Measurements from ENCODE around the gene SH3BGRL. TPM values are rescaled to one million over a fixed set of nuclear protein-coding genes. Genes with fewer than 3 reads are reported as not detected.

The SH3BGRL gene
- total and polyA plus RNA-seq, 2 of the 13 experiments (the other 11 are each of a cell fraction or from before 2014, with no cell fraction given), result 8.9 to 11.4 TPM

GRCh38 chrX:81280148-81280547 is 78.2 kb downstream of the SH3BGRL start:
- ATAC-seq, result no peak
- Histone ChIP-seq H3K4me1 (ENCODE audit: insufficient read depth, low read length) (no peaks in the 10 kb centered on the region), H2AFZ (ENCODE audit: low read length) (no peak overlapping the region), H3K79me2 (ENCODE audit: insufficient read depth, low read length) (no peaks in the 10 kb centered on the region), H3K36me3 (replicated peaks in 1 of 2; ENCODE audit: control insufficient read depth in 1 of 2, insufficient read depth in 2 of 2, low read length in 2 of 2) (no peaks in the 10 kb centered on the region), H3K4me2 (ENCODE audit: low read depth, low read length) (no peak overlapping the region), H3K9me3 (ENCODE audit: low read length) (no peaks in the 10 kb centered on the region), H3K27me3 (ENCODE audit: control insufficient read depth in 1 of 2, insufficient read depth in 2 of 2, low read length in 2 of 2) (no peaks in the 10 kb centered on the region), H4K20me1 (ENCODE audit: insufficient read depth, low read length) (no peaks in the 10 kb centered on the region), H3K9ac (ENCODE audit: insufficient read depth, low read depth, low read length) (no peak overlapping the region), H3K27ac (ENCODE audit: extremely low read length, insufficient read depth, low read length) (no peak overlapping the region), H3K4me3 (replicated peaks in 1 of 3; ENCODE audit: insufficient read depth in 1 of 3, low read depth in 2 of 3, low read length in 3 of 3) (no peak overlapping the region)
- TF ChIP-seq SMAD3 (CRISPR knock-in tag; IDR thresholded peaks at IDR 0.05) (no peak), HOXA3 (CRISPR knock-in tag; IDR thresholded peaks at IDR 0.05) (no peak), NFE2L2 (IDR thresholded peaks at IDR 0.05; ENCODE audit: low read length) (no peak), ZNF891 (CRISPR knock-in tag; IDR thresholded peaks at IDR 0.05) (no peak), ZBTB20 (CRISPR knock-in tag; IDR thresholded peaks at IDR 0.05; ENCODE audit: borderline replicate concordance, low read depth) (no peak), ZBTB8A (CRISPR knock-in tag; IDR thresholded peaks at IDR 0.05; ENCODE audit: borderline replicate concordance, low read depth) (no peak), ZNF567 (CRISPR knock-in tag; IDR thresholded peaks at IDR 0.05; ENCODE audit: borderline replicate concordance) (no peak), CCDC6 (CRISPR knock-in tag; IDR thresholded peaks at IDR 0.05) (no peak), HHEX (CRISPR knock-in tag; IDR thresholded peaks at IDR 0.05) (no peak), POGZ (CRISPR knock-in tag; IDR thresholded peaks at IDR 0.05) (no peak)
- POLR2A ChIA-PET, result no interaction called here
- in situ Hi-C loops (cut with HindIII; ENCODE audit: extremely low pct_ligation_motif_present, low pct_unique_long_range_greater_than_20kb), result no loop called here
- DNase-seq (ENCODE audit: low spot score), result no peak
- WGBS (ENCODE audit: low lambda C conversion rate), result 95% methylated on average over 5 of the region's 8 CpGs
- no peak for FAIRE-seq
- CTCF ChIA-PET (ENCODE audit: low intra/inter-chr PET ratio, low total read pairs), result no interaction called here
- intact Hi-C loops (cut with micrococcal nuclease; ENCODE audit: unreplicated experiment), result no loop called here
- BruUV-seq (replicated peaks), result no TSS peak

GRCh38 chrX:81286075-81286474 is 84.2 kb downstream of the SH3BGRL start:
- DNase-seq (ENCODE audit: low spot score), result no peak
- H3K9ac ChIP-seq (ENCODE audit: insufficient read depth, low read depth, low read length), result no peak overlapping the region
- no TSS peak for BruUV-seq (replicated peaks)
- peaks cover 2% of the 10 kb centered on the region; the same call in 1 of the 2 replicates for H3K9me3 ChIP-seq (ENCODE audit: low read length)
- intact Hi-C loops (cut with micrococcal nuclease; ENCODE audit: unreplicated experiment), result no loop called here
- H3K27ac ChIP-seq (ENCODE audit: extremely low read length, insufficient read depth, low read length), result no peak overlapping the region
- no peak for FAIRE-seq
- no peak overlapping the region for H2AFZ ChIP-seq (ENCODE audit: low read length)
- no peaks in the 10 kb centered on the region for H3K27me3 ChIP-seq (ENCODE audit: control insufficient read depth in 1 of 2, insufficient read depth in 2 of 2, low read length in 2 of 2)
- H3K36me3 ChIP-seq (replicated peaks in 1 of 2; ENCODE audit: control insufficient read depth in 1 of 2, insufficient read depth in 2 of 2, low read length in 2 of 2), result no peaks in the 10 kb centered on the region
- no peaks in the 10 kb centered on the region for H4K20me1 ChIP-seq (ENCODE audit: insufficient read depth, low read length)
- no peak overlapping the region for H3K4me2 ChIP-seq (ENCODE audit: low read depth, low read length)
- H3K79me2 ChIP-seq (ENCODE audit: insufficient read depth, low read length), result no peaks in the 10 kb centered on the region
- in situ Hi-C loops (cut with HindIII; ENCODE audit: extremely low pct_ligation_motif_present, low pct_unique_long_range_greater_than_20kb), result no loop called here
- ChIA-PET CTCF (ENCODE audit: low intra/inter-chr PET ratio, low total read pairs) (no interaction called here), POLR2A (no interaction called here)
- no peak for ATAC-seq
- WGBS (ENCODE audit: low lambda C conversion rate), result 62% methylated on average over 3 of the region's 3 CpGs
- H3K4me1 ChIP-seq (ENCODE audit: insufficient read depth, low read length), result no peaks in the 10 kb centered on the region
- H3K4me3 ChIP-seq (replicated peaks in 1 of 3; ENCODE audit: insufficient read depth in 1 of 3, low read depth in 2 of 3, low read length in 3 of 3), result no peak overlapping the region
- TF ChIP-seq ZNF564 (CRISPR knock-in tag; IDR thresholded peaks at IDR 0.05) (no peak), ZNF496 (CRISPR knock-in tag; IDR thresholded peaks at IDR 0.05; ENCODE audit: insufficient replicate concordance) (no peak), MZF1 (CRISPR knock-in tag; IDR thresholded peaks at IDR 0.05; ENCODE audit: borderline replicate concordance) (no peak), CBFB (CRISPR knock-in tag; IDR thresholded peaks at IDR 0.05) (no peak), FOSL1 (CRISPR knock-in tag; IDR thresholded peaks at IDR 0.05; ENCODE audit: borderline replicate concordance) (no peak), SCMH1 (CRISPR knock-in tag; IDR thresholded peaks at IDR 0.05; ENCODE audit: borderline replicate concordance) (no peak), NKX3-1 (CRISPR knock-in tag; IDR thresholded peaks at IDR 0.05) (no peak), DBP (CRISPR knock-in tag; IDR thresholded peaks at IDR 0.05; ENCODE audit: not compliant biosample characterization) (no peak), ZNF747 (CRISPR knock-in tag; IDR thresholded peaks at IDR 0.05; ENCODE audit: borderline replicate concordance) (no peak), ZNF879 (CRISPR knock-in tag; IDR thresholded peaks at IDR 0.05) (no peak)

All from HepG2 (cell line).